SHP77 treated with DMSO at 0.1 percent for 48 hours (cell line): ENCODE data around the gene GUCY2F.

ENCODE experiments used
- DNase-seq: peaks from one replicate; lab custom pipeline; 2025; lab: John Stamatoyannopoulos, UW

GUCY2F gene

GRCh38 chrX:109393859-109394258 is 88.0 kb downstream of the GUCY2F start:
- no peak for DNase-seq

- no peak for DNase-seq
Measured at GRCh38 chrX:109392895-109393294, 89.0 kb downstream of the GUCY2F start.

- no peak for DNase-seq
Measured at GRCh38 chrX:109390556-109390955, 91.3 kb downstream of the GUCY2F start.

GRCh38 chrX:109389917-109390316 is 92.0 kb downstream of the GUCY2F start:
- DNase-seq = no peak

DNA sequence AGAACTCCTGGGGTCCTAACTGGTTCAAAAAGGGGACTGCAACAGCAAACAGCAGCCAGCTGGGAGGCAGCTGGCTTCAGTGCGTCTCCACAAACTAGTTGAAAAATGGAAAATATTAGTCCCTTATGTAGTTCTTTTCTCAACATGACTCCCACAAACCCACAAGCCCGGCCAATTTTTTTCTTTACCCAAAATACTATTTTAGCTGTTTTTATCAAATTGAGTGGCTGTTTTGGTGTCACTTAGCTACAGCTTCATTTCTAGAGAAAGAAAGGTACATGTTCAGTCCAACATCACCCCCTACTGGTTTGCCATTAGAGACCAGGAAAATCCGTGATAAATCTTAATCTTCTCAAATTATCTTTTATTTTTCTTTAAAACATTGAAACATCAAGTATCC is 97.2 kb downstream of the GUCY2F start:
- DNase-seq = no peak

GRCh38 chrX:109382332-109382731 is 99.6 kb downstream of the GUCY2F start:
- DNase-seq = no peak

DNA sequence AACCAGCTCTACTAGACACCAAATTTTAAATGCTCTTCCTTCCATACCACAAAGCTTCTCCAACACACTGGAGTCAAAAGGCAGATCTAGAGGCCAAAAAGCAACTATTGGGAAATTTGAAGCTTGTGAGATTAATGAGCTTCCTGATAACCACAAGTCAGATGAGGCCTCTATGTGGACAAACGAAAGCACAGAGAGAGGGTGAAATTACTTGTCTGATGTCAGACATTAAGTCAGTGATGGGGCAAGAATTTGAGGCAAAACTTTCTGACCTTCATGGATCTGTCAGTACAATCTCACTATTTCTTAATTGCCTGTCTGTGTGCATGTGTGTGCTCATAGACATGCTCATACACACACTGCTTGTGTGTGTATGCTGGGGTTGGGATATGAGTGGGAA is 103.6 kb downstream of the GUCY2F start:
- no peak for DNase-seq

GRCh38 chrX:109374262-109374960 is 107.5 kb downstream of the GUCY2F start:
- no peak for DNase-seq

GRCh38 chrX:109373468-109373867 is 108.4 kb downstream of the GUCY2F start:
- no peak for DNase-seq

GRCh38 chrX:109372716-109373115 is 109.2 kb downstream of the GUCY2F start:
- no peak for DNase-seq

GRCh38 chrX:109372291-109372690 is 109.6 kb downstream of the GUCY2F start:
- no peak for DNase-seq

GRCh38 chrX:109362101-109362500 is 119.8 kb downstream of the GUCY2F start:
- DNase-seq = no peak

DNA sequence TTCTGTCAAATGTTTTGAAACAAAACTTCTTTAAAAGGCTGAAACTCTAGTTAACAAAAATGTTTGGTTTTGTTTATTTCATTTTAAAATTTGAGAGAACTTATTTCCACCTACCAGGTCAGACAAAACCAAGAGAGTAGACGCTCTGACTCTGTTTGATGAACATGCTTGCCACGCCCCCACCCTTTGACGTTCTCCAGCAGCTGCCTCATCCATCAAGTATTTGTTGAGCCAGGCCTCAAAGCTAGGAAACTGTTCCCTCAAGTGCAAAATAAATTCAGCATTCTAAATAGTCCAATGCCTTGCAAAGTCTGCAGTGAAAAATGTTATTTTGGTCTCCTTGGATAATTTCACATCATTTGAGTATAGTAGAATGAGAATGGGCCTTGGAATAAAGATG is 121.6 kb downstream of the GUCY2F start:
- no peak for DNase-seq

DNA sequence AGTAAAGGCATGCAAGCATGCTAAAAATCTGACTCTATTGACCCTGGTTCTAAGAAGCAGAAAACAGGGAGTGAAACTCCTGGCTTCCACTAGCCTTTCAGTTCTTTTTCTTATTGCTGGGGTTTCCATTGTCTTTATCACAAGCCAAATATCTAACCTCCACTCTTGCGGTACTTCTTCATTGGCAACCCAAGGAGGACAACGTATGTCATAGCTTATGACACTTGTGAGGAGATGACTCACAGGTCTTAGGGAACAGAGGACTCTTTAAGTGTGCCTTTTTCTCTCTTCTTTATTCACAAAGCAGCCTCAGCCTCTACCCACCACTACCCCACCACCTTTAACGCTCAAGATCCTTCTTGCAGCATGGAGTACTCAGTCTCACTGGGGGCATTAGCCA is 124.2 kb downstream of the GUCY2F start:
- no peak for DNase-seq

GRCh38 chrX:109356684-109357083 is 125.2 kb downstream of the GUCY2F start:
- no peak for DNase-seq

GRCh38 chrX:109352066-109352588 is 129.8 kb downstream of the GUCY2F start:
- DNase-seq = no peak

DNA sequence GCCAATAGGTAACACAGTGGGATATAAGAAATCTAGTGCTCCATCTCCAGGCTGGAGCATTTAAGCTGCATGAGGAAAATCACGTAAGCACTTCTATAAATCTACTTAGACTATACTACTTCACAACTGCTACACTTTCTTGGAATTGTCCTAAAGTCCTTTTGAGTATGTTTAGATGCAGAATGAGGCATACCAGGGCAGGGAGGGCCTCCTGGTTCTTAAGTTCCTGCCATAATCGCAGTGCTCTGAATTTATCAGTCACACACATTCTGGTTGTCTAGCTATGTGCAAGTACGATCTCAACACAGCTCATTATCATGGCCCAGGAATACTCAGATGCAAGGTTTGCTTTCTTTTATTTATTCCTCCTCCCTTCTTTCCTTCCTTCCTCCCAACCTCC is 130.3 kb downstream of the GUCY2F start:
- no peak for DNase-seq

GRCh38 chrX:109350551-109350950 is 131.3 kb downstream of the GUCY2F start:
- no peak for DNase-seq

- no peak for DNase-seq
Measured at GRCh38 chrX:109350051-109350450, 131.8 kb downstream of the GUCY2F start.

GRCh38 chrX:109347632-109348031 is 134.3 kb downstream of the GUCY2F start:
- DNase-seq = no peak

GRCh38 chrX:109346491-109346890 is 135.4 kb downstream of the GUCY2F start:
- DNase-seq = no peak

DNA sequence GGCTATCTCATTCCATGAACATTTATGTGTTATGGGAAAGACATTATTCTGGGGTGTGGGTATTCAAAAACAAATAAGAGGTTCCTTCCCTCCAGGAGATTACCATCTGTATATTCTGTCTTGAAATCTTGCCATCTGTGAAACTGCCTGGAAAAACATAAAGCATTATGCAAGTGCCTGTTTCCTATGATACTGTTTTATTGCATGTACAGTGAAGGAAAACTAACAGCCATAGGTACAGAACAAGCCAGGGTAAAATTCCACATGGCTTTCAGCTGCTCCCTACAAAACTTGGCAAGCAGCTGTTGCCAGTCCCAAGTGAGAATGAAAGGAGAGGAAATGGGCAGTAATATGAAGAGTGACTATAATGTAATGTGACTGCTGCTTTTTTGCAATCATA is 136.0 kb downstream of the GUCY2F start:
- DNase-seq = no peak

DNA sequence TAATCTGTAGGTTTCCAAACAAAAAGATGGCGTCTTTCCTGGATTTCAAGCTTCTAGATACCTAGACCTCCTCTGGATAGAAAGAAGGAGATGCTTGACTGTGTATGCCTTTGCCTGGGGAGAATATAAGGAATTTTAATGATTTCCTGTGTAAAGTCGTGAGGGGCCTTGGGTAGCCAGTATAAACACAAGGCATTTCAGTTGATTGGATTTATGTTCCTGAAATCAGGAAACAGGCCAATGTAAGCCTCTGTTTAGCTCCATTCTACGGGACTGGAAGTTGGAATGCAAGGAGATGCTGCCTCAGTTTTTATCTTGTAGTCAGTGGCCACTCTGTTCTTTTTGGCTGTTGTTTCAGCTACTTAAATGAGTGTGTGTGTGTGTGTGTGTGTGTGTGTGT is 137.2 kb downstream of the GUCY2F start:
- no peak for DNase-seq

DNA sequence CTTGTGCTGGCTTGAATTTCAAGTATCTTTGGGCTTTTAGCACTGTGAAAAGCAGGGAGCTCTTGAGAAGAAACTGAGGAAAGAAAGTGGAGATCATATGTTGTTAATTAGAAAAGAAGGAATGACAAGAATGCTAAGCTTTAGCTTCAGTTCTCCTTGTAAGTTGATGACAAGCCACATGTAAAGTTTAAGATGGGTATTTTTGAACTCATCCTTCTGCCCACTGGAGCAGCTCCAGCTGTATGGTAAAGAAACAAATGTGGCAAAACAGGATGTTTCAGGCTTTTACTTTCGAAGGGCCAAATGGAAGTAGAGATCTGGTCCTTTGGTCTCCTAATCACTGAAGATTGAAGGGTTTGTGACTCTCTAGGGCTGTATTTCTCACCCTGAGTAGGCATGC is 137.8 kb downstream of the GUCY2F start:
- no peak for DNase-seq
